ENCODE results near the gene C19orf38.

C19orf38 gene

DNA sequence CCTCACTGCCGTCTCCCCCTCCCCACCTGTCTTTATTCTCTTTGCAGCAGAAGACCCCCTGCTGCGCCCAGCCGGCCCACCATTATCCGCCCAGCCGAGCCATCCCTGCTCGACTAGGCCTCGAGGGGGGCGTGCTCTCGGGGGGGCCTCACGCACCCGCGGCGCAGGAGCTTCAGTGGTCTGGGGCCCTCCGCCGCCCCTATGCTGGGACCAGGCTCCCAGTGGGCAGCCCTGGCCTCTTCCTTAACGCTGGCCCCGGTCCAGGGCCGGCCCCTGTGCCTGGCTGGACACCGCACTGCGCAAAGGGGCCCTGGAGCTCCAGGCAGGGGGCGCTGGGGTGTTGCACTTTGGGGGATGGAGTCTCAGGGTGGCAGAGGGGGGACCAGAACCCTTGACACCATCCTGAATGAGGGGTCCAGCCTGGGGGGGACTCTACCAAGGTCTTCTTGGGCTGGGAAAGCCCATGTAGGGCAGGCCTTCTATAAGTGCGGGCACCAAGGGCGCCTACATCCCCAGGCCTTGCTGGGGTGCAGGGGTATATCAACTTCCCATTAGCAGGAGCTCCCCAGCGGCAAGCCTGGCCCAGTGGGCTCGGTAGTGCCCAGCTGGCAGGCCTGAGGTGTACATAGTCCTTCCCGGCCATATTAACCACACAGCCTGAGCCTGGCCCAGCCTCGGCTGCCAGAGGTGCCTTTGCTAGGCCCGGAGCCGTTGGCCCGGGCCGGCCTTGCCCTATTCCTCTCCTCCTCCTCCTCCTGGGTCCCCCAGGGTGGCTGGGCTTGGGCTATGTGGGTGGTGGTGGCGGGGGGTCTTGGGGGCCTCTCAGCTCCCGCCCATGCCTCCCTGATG is 17.1 kb upstream of the C19orf38 start:
- Histone ChIP-seq H3K27me3 (replicated peaks in 2 of 5; ENCODE audit: control insufficient read depth in 4 of 5, insufficient read depth in 5 of 5, low read length in 4 of 5) (no peaks in the 10 kb centered on the region), H3K4me1 (ENCODE audit: control extremely low read depth in 1 of 4, control insufficient read depth in 4 of 4, insufficient read depth in 4 of 4, low read length in 3 of 4) (peaks cover 0 to 8% (median 6%) of the 10 kb centered on the region in 4 experiments), H3K9me3 (ENCODE audit: control extremely low read depth in 1 of 5, control insufficient read depth in 4 of 5, insufficient read depth in 2 of 5, low read depth in 1 of 5, low read length in 4 of 5) (no peaks in the 10 kb centered on the region), H3K36me3 (ENCODE audit: control insufficient read depth in 4 of 4, insufficient read depth in 4 of 4, low read length in 3 of 4) (peaks cover 13 to 59% (median 45%) of the 10 kb centered on the region in 4 experiments), H3K27ac (ENCODE audit: insufficient read depth in 1 of 2, low read depth in 1 of 2, low read length in 2 of 2, poor library complexity in 1 of 2, severe bottlenecking in 2 of 2) (peak overlapping the region in 1 of 2 experiments; percentile 1), H3K4me3 (ENCODE audit: control insufficient read depth in 1 of 7, extremely low read depth in 1 of 7, insufficient read depth in 4 of 7, low read depth in 2 of 7, low read length in 6 of 7) (no peak overlapping the region)
- 93% methylated on average over 25 of the region's 33 CpGs for WGBS (ENCODE audit: insufficient coverage)
- POLR2A ChIA-PET, result no interaction called here
- CTCF ChIA-PET, result interaction anchor here (0.9 to 4.7 kb wide), 5 partner anchors 10 to 34 kb away, joined by 3 to 31 read pairs (median 4); no protein-coding TSS in a partner anchor
- DNase-seq, result no peak

DNA sequence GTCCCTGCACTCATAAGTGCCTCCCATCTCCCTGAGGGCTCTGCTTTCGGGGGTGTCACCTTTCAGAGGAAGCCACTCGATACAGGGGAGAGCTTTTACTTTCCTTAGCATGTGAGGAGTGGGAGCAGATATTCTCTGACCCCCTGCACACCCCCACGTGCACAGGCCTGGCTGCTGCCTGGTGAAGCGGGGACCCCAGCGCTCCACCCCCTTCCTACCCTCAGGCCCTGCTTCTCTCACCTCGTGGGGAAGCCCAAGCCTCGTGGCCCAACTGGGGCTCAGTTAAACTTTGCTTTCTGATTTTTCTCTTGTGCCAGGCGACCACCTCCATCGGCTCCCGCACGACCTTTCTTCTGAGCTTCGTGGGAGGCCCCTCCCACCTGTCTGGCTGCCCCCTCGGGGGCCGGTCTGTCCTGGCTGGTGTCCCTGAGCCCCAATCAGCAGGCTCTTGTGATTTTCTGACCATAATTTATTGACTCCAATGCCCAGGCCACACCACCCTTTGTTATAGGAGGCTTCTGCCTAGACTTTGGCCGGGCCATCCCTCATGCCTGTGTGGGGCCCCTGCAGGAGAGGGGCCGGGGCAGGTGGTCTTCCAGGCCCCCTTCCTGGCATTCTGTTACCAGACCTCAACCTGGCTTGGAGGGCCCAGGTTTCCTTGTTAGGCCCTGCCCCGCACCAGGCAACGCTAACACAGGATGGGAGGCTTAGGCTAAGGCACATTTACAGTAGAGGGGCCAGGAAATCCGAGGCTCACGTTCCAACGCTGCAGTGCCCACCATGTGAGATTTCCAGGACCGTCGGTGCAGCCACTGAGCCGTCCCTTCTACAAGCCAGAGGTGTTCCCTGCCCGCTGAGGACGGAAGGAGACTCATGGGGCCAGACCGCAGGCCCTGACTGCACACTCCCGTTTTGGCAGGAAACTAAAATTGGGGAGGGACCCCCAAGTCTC is 16.0 kb upstream of the C19orf38 start:
- CTCF ChIA-PET, result interaction anchor here (0.9 to 2.5 kb wide), 2 partner anchors 11 to 14 kb away, joined by 3 to 12 read pairs; no protein-coding TSS in a partner anchor
- WGBS (ENCODE audit: insufficient coverage), result 91% methylated on average over 27 of the region's 28 CpGs
- POLR2A ChIA-PET, result no interaction called here

DNA sequence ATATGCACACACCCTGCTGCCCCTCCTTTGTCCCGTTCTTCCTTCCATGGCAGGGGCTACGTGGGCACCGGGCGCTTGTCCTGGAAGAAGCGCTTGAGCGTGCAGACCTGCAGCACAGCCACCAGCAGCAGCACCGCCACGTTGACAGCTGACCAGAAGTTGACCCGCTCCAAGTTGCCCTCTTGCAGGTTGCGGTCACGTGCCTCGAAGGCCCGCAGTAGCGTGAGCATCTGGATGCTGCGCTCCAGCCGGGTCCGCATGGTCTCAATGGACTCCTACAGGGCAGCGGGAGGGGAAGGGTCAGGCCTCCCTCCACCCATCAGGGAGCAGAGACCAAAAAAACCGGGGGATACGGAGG is 15.3 kb upstream of the C19orf38 start:
- peaks cover 0 to 15% (median 14%) of the 10 kb centered on the region in 4 experiments for H3K4me1 ChIP-seq (ENCODE audit: control extremely low read depth in 1 of 4, control insufficient read depth in 4 of 4, insufficient read depth in 4 of 4, low read length in 3 of 4)
- no peak overlapping the region for H3K27ac ChIP-seq (ENCODE audit: insufficient read depth in 1 of 2, low read depth in 1 of 2, low read length in 2 of 2, poor library complexity in 1 of 2, severe bottlenecking in 2 of 2)
- POLR2A ChIA-PET, result no interaction called here
- peaks cover 0 to 3% (median 0%) of the 10 kb centered on the region in 5 experiments for H3K9me3 ChIP-seq (ENCODE audit: control extremely low read depth in 1 of 5, control insufficient read depth in 4 of 5, insufficient read depth in 2 of 5, low read depth in 1 of 5, low read length in 4 of 5)
- WGBS (ENCODE audit: insufficient coverage), result 92% methylated on average over 20 of the region's 20 CpGs
- H3K27me3 ChIP-seq (replicated peaks in 2 of 5; ENCODE audit: control insufficient read depth in 4 of 5, insufficient read depth in 5 of 5, low read length in 4 of 5), result no peaks in the 10 kb centered on the region
- H3K36me3 ChIP-seq (ENCODE audit: control insufficient read depth in 4 of 4, insufficient read depth in 4 of 4, low read length in 3 of 4), result peaks cover 13 to 56% (median 35%) of the 10 kb centered on the region in 4 experiments
- DNase-seq, result no peak
- no peak overlapping the region for H3K4me3 ChIP-seq (ENCODE audit: control insufficient read depth in 1 of 7, extremely low read depth in 1 of 7, insufficient read depth in 4 of 7, low read depth in 2 of 7, low read length in 6 of 7)
- CTCF ChIA-PET, result interaction anchor here (0.6 to 1.3 kb wide), 3 partner anchors 31 to 220 kb away, joined by 3 read pairs; no protein-coding TSS in a partner anchor

More for the DNA sequence above, 16.0 kb upstream of the C19orf38 start:
- H3K36me3 ChIP-seq (ENCODE audit: control insufficient read depth in 4 of 4, insufficient read depth in 4 of 4, low read length in 3 of 4), result peaks cover 13 to 56% (median 36%) of the 10 kb centered on the region in 4 experiments
- no peaks in the 10 kb centered on the region for H3K27me3 ChIP-seq (replicated peaks in 2 of 5; ENCODE audit: control insufficient read depth in 4 of 5, insufficient read depth in 5 of 5, low read length in 4 of 5)
- H3K27ac ChIP-seq (ENCODE audit: insufficient read depth in 1 of 2, low read depth in 1 of 2, low read length in 2 of 2, poor library complexity in 1 of 2, severe bottlenecking in 2 of 2), result no peak overlapping the region
- H3K4me1 ChIP-seq (ENCODE audit: control extremely low read depth in 1 of 4, control insufficient read depth in 4 of 4, insufficient read depth in 4 of 4, low read length in 3 of 4), result peaks cover 0 to 15% (median 14%) of the 10 kb centered on the region in 4 experiments
- DNase-seq, result no peak
- peaks cover 0 to 3% (median 0%) of the 10 kb centered on the region in 5 experiments for H3K9me3 ChIP-seq (ENCODE audit: control extremely low read depth in 1 of 5, control insufficient read depth in 4 of 5, insufficient read depth in 2 of 5, low read depth in 1 of 5, low read length in 4 of 5)
- no peak overlapping the region for H3K4me3 ChIP-seq (ENCODE audit: control insufficient read depth in 1 of 7, extremely low read depth in 1 of 7, insufficient read depth in 4 of 7, low read depth in 2 of 7, low read length in 6 of 7)

DNA sequence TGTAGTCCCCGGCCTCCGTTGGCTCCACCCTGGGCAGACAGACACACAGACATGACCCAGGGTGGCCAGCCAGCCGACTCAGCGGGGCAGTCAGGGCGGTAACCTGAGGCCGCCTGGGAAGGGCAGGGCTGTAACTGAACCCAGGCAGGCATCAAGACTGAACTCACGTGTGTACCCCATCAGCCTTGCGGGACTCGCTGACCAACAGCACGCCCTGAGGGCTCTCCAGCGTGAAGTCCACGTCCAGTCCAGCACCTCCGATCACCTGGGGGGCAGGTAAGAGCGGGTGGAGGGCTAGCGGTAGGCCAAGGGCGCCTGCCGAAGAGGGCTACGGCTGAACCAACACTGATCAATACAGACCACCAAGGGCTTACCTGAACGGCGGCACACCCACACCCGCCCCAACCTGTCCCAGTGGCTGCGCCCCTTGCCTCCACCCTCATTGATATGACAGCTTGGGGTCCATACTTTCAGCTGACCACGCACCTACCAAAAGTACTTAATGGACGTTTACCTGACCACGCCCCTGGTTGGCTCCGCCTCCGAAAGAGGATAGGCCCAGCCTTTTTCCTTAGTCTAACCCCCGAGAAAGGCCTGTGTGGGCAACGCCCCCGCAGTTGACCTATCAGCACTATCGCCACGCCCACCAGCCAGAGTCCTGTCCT is 13.0 kb upstream of the C19orf38 start:
- POLR2A ChIA-PET, result interaction anchor here (0.7 to 1.4 kb wide), 3 partner anchors 12 to 133 kb away, joined by 4 to 8 read pairs (median 4); partner anchors contain the start of gene DNM2
- peaks cover 0 to 3% (median 0%) of the 10 kb centered on the region in 5 experiments for H3K9me3 ChIP-seq (ENCODE audit: control extremely low read depth in 1 of 5, control insufficient read depth in 4 of 5, insufficient read depth in 2 of 5, low read depth in 1 of 5, low read length in 4 of 5)
- CTCF ChIA-PET, result interaction anchor here (0.8 to 2.8 kb wide), 9 partner anchors 8 to 135 kb away, joined by 3 to 18 read pairs (median 5); partner anchors contain the start of gene QTRT1
- peak overlapping the region in 1 of 2 experiments; percentile 100 for H3K27ac ChIP-seq (ENCODE audit: insufficient read depth in 1 of 2, low read depth in 1 of 2, low read length in 2 of 2, poor library complexity in 1 of 2, severe bottlenecking in 2 of 2)
- H3K4me1 ChIP-seq (ENCODE audit: control extremely low read depth in 1 of 4, control insufficient read depth in 4 of 4, insufficient read depth in 4 of 4, low read length in 3 of 4), result peaks cover 0 to 15% (median 14%) of the 10 kb centered on the region in 4 experiments
- DNase-seq, result no peak
- H3K36me3 ChIP-seq (ENCODE audit: control insufficient read depth in 4 of 4, insufficient read depth in 4 of 4, low read length in 3 of 4), result peaks cover 9 to 42% (median 24%) of the 10 kb centered on the region in 4 experiments
- H3K4me3 ChIP-seq (ENCODE audit: control insufficient read depth in 1 of 7, extremely low read depth in 1 of 7, insufficient read depth in 4 of 7, low read depth in 2 of 7, low read length in 6 of 7), result peak overlapping the region in 5 of 7 experiments; percentile 34 to 90 (median 82)
- 84% methylated on average over 20 of the region's 32 CpGs for WGBS (ENCODE audit: insufficient coverage)
- H3K27me3 ChIP-seq (replicated peaks in 2 of 5; ENCODE audit: control insufficient read depth in 4 of 5, insufficient read depth in 5 of 5, low read length in 4 of 5), result no peaks in the 10 kb centered on the region

DNA sequence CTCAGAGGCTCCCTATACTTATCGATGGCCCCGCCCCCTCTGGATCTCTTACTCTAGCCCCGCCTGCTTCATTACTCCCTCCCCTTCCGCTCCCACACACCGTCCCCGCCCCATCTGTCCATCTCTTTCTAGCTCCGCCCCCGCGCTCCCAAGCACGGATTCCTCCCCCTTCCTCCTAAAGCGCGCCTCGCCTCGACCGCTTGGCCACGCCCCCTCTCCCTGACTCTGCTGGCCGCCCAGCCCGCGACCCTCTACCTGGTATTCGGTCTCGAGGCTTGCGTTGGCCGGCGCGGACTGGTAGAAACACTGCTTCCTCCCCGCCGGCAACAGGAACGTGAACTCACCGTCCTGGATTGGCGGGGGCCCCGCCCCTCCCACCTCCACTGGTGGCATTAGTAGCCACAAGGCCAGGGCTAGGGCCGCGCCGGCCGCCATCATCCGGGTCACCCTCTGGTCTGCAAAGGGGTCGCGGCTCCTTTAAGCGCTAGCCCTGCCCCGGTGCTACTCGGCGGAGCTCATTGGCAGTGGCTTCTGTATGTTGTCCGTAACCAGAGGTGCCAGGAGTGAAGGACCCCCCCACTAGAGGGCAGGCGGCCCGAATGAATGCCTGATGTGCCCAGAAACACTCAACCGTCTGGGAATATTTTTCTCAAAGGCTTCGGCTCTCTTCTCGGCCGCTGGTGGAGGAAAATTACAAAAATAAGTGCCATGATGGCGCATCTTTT is 12.3 kb upstream of the C19orf38 start, which contains the start of gene TMED1:
Gene TMED1, minus strand, starts transcription at position 459 of the 725 bp plus-strand sequence. Its CDS starts 21 bp downstream, at position 438.
- 0% methylated on average over 50 of the region's 50 CpGs for WGBS (ENCODE audit: insufficient coverage)

More for the DNA sequence above, 12.3 kb upstream of the C19orf38 start, which contains the start of gene TMED1:
- Histone ChIP-seq H3K4me3 (ENCODE audit: control insufficient read depth in 1 of 7, extremely low read depth in 1 of 7, insufficient read depth in 4 of 7, low read depth in 2 of 7, low read length in 6 of 7) (peak within 1 kb of the TSS; percentile 74 to 91 (median 82)), H3K27ac (ENCODE audit: insufficient read depth in 1 of 2, low read depth in 1 of 2, low read length in 2 of 2, poor library complexity in 1 of 2, severe bottlenecking in 2 of 2) (peak within 1 kb of the TSS; percentile 99 to 100), H3K36me3 (ENCODE audit: control insufficient read depth in 4 of 4, insufficient read depth in 4 of 4, low read length in 3 of 4) (peaks cover 8 to 35% (median 20%) of the 10 kb centered on the region in 4 experiments), H3K27me3 (replicated peaks in 2 of 5; ENCODE audit: control insufficient read depth in 4 of 5, insufficient read depth in 5 of 5, low read length in 4 of 5) (no peaks in the 10 kb centered on the region), H3K4me1 (ENCODE audit: control extremely low read depth in 1 of 4, control insufficient read depth in 4 of 4, insufficient read depth in 4 of 4, low read length in 3 of 4) (peaks cover 0 to 15% (median 14%) of the 10 kb centered on the region in 4 experiments), H3K9me3 (ENCODE audit: control extremely low read depth in 1 of 5, control insufficient read depth in 4 of 5, insufficient read depth in 2 of 5, low read depth in 1 of 5, low read length in 4 of 5) (peaks cover 0 to 3% (median 0%) of the 10 kb centered on the region in 5 experiments)
- CTCF ChIA-PET, result interaction anchor here (0.5 to 2.8 kb wide), 16 partner anchors 9 to 325 kb away, joined by 3 to 18 read pairs (median 4); partner anchors contain the start of genes DNM2 and QTRT1
- peak; percentile 99 to 100 (median 100) for DNase-seq
- POLR2A ChIA-PET, result interaction anchor here (0.5 to 1.4 kb wide), 6 partner anchors 35 to 412 kb away, joined by 3 to 8 read pairs (median 4); partner anchors contain the start of genes CARM1 and DNM2
